ENCODE data around the gene PPT2. TPM values are rescaled to one million over a fixed set of nuclear protein-coding genes. Genes with fewer than 3 reads are reported as not detected.

Gene PPT2
- total and polyA plus RNA-seq, 2 experiments from 2014 or later: 8.9 to 20.6 TPM

DNA sequence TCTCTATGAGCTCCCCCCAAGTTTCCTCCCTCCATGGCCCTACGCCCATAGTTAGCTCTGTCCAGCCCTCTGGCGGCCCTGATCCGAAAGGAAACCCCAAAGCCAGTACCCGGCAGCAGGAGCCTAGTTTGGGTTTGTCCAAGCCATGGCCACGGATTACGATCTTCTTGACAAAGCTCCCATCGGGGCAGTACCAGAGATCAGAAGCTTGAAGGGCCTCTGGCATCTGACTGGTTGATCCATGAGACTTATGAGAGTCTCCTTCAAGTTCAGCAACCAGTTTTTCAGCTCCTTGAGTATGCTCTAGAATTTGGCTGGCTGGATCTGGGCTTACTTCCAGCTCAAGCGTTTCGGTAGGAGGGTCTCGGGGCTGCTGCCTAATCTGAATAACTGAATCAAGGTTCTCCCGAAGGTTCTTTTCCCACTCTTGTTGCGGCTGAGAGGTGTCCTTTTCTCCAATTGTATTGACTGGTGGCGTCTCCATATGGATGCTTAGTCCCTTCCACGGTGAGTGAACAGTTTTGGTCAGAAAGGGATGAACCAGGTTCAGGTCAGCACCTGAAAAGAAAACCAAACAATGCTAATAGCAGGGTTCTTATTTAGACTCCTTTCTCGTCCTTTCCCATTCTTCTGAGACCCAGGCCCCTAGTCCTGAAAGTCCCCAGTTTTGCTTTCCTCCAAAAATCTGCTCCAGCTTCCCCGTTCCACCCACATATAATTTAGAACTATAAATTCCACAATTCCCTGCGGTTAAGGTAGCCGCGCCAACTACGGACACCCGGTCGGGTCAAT is 24.4 kb upstream of the PPT2 start:
- TF ChIP-seq STAT1 (IDR thresholded peaks at IDR 0.05; ENCODE audit: unreplicated experiment) (no peak), ZNF114 (CRISPR knock-in tag; IDR thresholded peaks at IDR 0.05) (no peak), JUNB (IDR thresholded peaks at IDR 0.05; ENCODE audit: unreplicated experiment) (no peak), POLR2AphosphoS5 (IDR thresholded peaks at IDR 0.05; ENCODE audit: low read depth) (no peak), CREB1 (CRISPR knock-in tag; IDR thresholded peaks at IDR 0.05; ENCODE audit: low read depth) (no peak)
- TF ChIP-seq, protein P1, sequence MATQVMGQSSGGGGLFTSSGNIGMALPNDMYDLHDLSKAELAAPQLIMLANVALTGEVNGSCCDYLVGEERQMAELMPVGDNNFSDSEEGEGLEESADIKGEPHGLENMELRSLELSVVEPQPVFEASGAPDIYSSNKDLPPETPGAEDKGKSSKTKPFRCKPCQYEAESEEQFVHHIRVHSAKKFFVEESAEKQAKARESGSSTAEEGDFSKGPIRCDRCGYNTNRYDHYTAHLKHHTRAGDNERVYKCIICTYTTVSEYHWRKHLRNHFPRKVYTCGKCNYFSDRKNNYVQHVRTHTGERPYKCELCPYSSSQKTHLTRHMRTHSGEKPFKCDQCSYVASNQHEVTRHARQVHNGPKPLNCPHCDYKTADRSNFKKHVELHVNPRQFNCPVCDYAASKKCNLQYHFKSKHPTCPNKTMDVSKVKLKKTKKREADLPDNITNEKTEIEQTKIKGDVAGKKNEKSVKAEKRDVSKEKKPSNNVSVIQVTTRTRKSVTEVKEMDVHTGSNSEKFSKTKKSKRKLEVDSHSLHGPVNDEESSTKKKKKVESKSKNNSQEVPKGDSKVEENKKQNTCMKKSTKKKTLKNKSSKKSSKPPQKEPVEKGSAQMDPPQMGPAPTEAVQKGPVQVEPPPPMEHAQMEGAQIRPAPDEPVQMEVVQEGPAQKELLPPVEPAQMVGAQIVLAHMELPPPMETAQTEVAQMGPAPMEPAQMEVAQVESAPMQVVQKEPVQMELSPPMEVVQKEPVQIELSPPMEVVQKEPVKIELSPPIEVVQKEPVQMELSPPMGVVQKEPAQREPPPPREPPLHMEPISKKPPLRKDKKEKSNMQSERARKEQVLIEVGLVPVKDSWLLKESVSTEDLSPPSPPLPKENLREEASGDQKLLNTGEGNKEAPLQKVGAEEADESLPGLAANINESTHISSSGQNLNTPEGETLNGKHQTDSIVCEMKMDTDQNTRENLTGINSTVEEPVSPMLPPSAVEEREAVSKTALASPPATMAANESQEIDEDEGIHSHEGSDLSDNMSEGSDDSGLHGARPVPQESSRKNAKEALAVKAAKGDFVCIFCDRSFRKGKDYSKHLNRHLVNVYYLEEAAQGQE (IDR thresholded peaks at IDR 0.05; ENCODE audit: unreplicated experiment): no peak
- TF ChIP-seq, protein P2, sequence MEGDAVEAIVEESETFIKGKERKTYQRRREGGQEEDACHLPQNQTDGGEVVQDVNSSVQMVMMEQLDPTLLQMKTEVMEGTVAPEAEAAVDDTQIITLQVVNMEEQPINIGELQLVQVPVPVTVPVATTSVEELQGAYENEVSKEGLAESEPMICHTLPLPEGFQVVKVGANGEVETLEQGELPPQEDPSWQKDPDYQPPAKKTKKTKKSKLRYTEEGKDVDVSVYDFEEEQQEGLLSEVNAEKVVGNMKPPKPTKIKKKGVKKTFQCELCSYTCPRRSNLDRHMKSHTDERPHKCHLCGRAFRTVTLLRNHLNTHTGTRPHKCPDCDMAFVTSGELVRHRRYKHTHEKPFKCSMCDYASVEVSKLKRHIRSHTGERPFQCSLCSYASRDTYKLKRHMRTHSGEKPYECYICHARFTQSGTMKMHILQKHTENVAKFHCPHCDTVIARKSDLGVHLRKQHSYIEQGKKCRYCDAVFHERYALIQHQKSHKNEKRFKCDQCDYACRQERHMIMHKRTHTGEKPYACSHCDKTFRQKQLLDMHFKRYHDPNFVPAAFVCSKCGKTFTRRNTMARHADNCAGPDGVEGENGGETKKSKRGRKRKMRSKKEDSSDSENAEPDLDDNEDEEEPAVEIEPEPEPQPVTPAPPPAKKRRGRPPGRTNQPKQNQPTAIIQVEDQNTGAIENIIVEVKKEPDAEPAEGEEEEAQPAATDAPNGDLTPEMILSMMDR (conservative IDR thresholded peaks at IDR 0.05; ENCODE audit: low read depth in 2 of 2): no peak
- TF ChIP-seq, protein P3, sequence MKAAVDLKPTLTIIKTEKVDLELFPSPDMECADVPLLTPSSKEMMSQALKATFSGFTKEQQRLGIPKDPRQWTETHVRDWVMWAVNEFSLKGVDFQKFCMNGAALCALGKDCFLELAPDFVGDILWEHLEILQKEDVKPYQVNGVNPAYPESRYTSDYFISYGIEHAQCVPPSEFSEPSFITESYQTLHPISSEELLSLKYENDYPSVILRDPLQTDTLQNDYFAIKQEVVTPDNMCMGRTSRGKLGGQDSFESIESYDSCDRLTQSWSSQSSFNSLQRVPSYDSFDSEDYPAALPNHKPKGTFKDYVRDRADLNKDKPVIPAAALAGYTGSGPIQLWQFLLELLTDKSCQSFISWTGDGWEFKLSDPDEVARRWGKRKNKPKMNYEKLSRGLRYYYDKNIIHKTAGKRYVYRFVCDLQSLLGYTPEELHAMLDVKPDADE (IDR thresholded peaks at IDR 0.05): no peak
- no peak for ATAC-seq
- Mint-ChIP-seq H3K4me3 (peak overlapping the region; percentile 90), H3K27ac (peak overlapping the region; percentile 93), H3K9me3 (no peaks in the 10 kb centered on the region), H3K36me3 (ENCODE audit: low read depth) (peaks cover 16% of the 10 kb centered on the region), H3K27me3 (ENCODE audit: insufficient read depth, low read depth, poor library complexity) (peaks cover 13% of the 10 kb centered on the region), H3K4me1 (peaks cover 23% of the 10 kb centered on the region)
- Histone ChIP-seq H3K36me3 (ENCODE audit: insufficient read depth) (0 out of 2 replicates have a peak, but pooled peaks cover 5% of the 10 kb centered on the region), H3K4me3 (peak overlapping the region; percentile 96), H3K4me2 (peak overlapping the region; percentile 96), H3K9me2 (ENCODE audit: insufficient read depth) (no peaks in the 10 kb centered on the region), H4K20me1 (replicated peaks; ENCODE audit: insufficient read depth) (0 out of 2 replicates have a peak, but pooled peaks cover 5% of the 10 kb centered on the region), H3K27ac (ENCODE audit: low read depth) (peak overlapping the region; percentile 62; the same call in 1 of the 2 replicates), H3K4me1 (ENCODE audit: insufficient read depth) (peaks cover 22% of the 10 kb centered on the region), H3K27me3 (ENCODE audit: insufficient read depth) (no peaks in the 10 kb centered on the region), H3F3A (replicated peaks; ENCODE audit: low read depth) (peaks cover 10% of the 10 kb centered on the region; the same call in 1 of the 2 replicates), H3K79me2 (replicated peaks; ENCODE audit: insufficient read depth) (peaks cover 20% of the 10 kb centered on the region), H2AFZ (peak overlapping the region; percentile 53; the same call in 1 of the 2 replicates)
- DNase-seq (ENCODE audit: low spot score): no peak

All from GM23338 (cell line).